K562 (cell line): Measurements from ENCODE around the gene GPR108. TPM values are rescaled to one million over a fixed set of nuclear protein-coding genes. Genes with fewer than 3 reads are reported as not detected.

ENCODE experiments used
- CBFB ChIP-seq: sonication (generic); formaldehyde crosslinking; IDR thresholded peaks from 2 replicates; pipeline ENCODE4 v1.4.0; 2020; ENCODE audit warnings: mild to moderate bottlenecking, missing genetic modification reagents
- MCM3 ChIP-seq: fragments of 450-650 bp; IDR thresholded peaks from 2 replicates; pipeline ENCODE4 v1.6.1; 2016
- MCM7 ChIP-seq, 2 experiments: fragments of 450-650 bp; IDR thresholded peaks; 2 replicates each; pipeline ENCODE4 v1.6.1; 2016 to 2018
- POLR2A ChIP-seq: fragments of 450-650 bp; conservative IDR thresholded peaks from 2 replicates; pipeline ENCODE4 v1.6.1; 2016
- PYGO2 ChIP-seq: fragments of 450-650 bp; IDR thresholded peaks from 2 replicates; pipeline ENCODE4 v1.6.1; 2016; ENCODE audit warnings: mild to moderate bottlenecking, missing genetic modification characterization, moderate library complexity, missing compliant biosample characterization
- TARDBP ChIP-seq: fragments of 450-650 bp; IDR thresholded peaks from 2 replicates; pipeline ENCODE4 v1.6.1; 2016
- U2AF1 ChIP-seq: fragments of 200-400 bp; formaldehyde crosslinking; optimal IDR thresholded peaks from 2 replicates; pipeline ENCODE3; 2017; ENCODE audit warnings: mild to moderate bottlenecking, low read depth, low read length, moderate library complexity
- ZBTB11 ChIP-seq, 3 experiments: fragments of 200-800 bp in 1 of 3; fragments of 250-450 bp in 1 of 3; fragments of 450-650 bp in 1 of 3; sonication (Bioruptor Pico) in 1 of 3; sonication (Bioruptor generic) in 1 of 3; formaldehyde crosslinking in 1 of 3; IDR thresholded peaks; 2 replicates each; pipeline versions ENCODE4 v1.6.1 to v1.8.0; 2016 to 2022; ENCODE audit warnings: mild to moderate bottlenecking in 2 of 3, missing genetic modification characterization in 2 of 3, missing compliant biosample characterization in 1 of 3, moderate library complexity in 1 of 3
- ZNF224 ChIP-seq: sonication (generic); formaldehyde crosslinking; IDR thresholded peaks from 2 replicates; pipeline ENCODE4 v1.8.0; 2022; ENCODE audit warnings: mild to moderate bottlenecking, missing genetic modification reagents
- ZNF253 ChIP-seq: fragments of 250-450 bp; sonication (Bioruptor Pico); conservative IDR thresholded peaks from 2 replicates; pipeline ENCODE4 v1.6.1; 2021; ENCODE audit warnings: mild to moderate bottlenecking
- polyA plus RNA-seq, 8 experiments: library from polyadenylated mRNA; depleted of rRNA in 4 of 8; stranded (reverse) in 5 of 8; unstranded in 3 of 8; fragments of >200 nt; fragmentation: Nextera tagmentation in 2 of 8; fragmentation: Illumina TruSeq in 1 of 8; extraction: Ambion mirVana in 2 of 8; extraction: Trizol in 1 of 8; gene quantifications; 2 replicates each; pipeline versions ENCODE4 v1.2.1 to v1.2.3, GENCODE V29; 2011 to 2014; ENCODE audit warnings: inconsistent platforms in 1 of 8, missing spikeins in 1 of 8
- total RNA-seq, 7 experiments: library from RNA; depleted of rRNA in 6 of 7; stranded (reverse); fragments of >200 nt in 6 of 7; fragmentation: Illumina TruSeq in 2 of 7; extraction: Trizol in 2 of 7; gene quantifications; 2 replicates each; pipeline versions ENCODE4 v1.2.1 to v1.2.3, GENCODE V29; 2011 to 2021; ENCODE audit warnings: low replicate concordance in 1 of 7
- TF ChIP-seq, protein P1 (sequence below), 2 experiments: fragments of 450-650 bp; IDR thresholded peaks; 2 replicates each; pipeline ENCODE4 v1.6.1; 2016
- TF ChIP-seq, protein P2 (sequence below), 2 experiments: fragments of 450-650 bp; formaldehyde crosslinking in 1 of 2; IDR thresholded peaks; 2 replicates each; pipeline versions ENCODE4 v1.4.0 to v1.6.1; 2014 to 2020; ENCODE audit warnings: mild to moderate bottlenecking in 2 of 2, borderline replicate concordance in 1 of 2, low read depth in 1 of 2

Gene GPR108
- total and polyA plus RNA-seq, 9 of the 15 experiments (the other 6 are each of a cell fraction or from before 2014, with no cell fraction given): 2.4 to 33.2 (median 24.4) TPM

DNA sequence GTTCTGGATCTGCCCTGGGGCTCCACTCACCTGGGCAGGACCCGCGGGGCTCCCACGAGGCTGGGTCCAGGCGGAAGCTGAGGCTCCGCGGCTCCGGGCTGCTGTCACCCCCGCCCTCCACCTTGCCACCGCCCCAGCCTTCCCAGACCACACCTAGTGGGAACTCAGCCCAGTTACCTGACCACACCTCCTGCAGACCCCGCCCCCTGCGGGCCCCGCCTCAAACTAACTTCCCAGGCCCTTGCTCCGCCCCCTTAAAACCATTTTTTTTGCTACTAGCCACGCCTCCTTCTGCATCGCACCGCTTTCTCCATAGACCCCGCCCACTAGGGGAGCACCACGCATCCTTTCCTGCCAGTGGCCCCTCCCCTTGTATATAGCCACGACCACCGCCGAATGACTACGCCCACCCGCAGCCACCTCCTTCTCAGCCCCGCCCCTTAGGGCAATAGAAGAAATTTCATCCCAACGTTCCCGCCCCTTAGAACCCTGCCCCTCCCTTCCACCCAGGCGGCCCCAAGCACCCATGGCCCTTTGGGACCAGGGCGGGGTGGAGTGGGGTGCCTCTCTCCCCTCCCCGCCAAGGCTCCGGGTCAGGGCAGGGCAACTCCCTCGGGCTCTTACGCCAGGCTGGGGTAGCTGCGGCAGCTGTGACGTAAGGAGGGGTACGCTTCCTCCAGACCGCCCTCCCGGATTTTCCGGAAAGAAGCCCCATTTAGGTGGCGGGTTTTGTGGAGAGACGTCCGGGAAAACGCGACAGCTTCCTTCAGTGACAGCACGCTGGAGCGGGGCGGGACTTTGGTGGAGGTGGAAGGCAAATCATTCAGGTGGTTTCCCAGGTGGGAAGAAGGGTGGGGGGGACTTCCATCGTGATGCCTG, 30.2 kb upstream of the GPR108 start, which contains the start of gene SH2D3A (continued):
- TF ChIP-seq TARDBP (no peak; the same call in 1 of the 2 replicates), POLR2A (peak; percentile 87; the same call in 1 of the 2 replicates), CBFB (CRISPR knock-in tag) (no peak), ZNF253 (CRISPR knock-in tag) (no peak), MCM3 (no peak), ZNF224 (CRISPR knock-in tag) (no peak), MCM7 (IDR thresholded peaks at IDR 0.05) (no peak), U2AF1 (no peak), PYGO2 (tag) (no peak), ZBTB11 (CRISPR knock-in tag; IDR thresholded peaks at IDR 0.05) (peak in 1 of 3 experiments; percentile 47; a peak in 1 of 6 replicates)
- TF ChIP-seq, protein P1, sequence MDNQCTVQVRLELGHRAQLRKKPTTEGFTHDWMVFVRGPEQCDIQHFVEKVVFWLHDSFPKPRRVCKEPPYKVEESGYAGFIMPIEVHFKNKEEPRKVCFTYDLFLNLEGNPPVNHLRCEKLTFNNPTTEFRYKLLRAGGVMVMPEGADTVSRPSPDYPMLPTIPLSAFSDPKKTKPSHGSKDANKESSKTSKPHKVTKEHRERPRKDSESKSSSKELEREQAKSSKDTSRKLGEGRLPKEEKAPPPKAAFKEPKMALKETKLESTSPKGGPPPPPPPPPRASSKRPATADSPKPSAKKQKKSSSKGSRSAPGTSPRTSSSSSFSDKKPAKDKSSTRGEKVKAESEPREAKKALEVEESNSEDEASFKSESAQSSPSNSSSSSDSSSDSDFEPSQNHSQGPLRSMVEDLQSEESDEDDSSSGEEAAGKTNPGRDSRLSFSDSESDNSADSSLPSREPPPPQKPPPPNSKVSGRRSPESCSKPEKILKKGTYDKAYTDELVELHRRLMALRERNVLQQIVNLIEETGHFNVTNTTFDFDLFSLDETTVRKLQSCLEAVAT (IDR thresholded peaks at IDR 0.05): no peak
- TF ChIP-seq, protein P2, sequence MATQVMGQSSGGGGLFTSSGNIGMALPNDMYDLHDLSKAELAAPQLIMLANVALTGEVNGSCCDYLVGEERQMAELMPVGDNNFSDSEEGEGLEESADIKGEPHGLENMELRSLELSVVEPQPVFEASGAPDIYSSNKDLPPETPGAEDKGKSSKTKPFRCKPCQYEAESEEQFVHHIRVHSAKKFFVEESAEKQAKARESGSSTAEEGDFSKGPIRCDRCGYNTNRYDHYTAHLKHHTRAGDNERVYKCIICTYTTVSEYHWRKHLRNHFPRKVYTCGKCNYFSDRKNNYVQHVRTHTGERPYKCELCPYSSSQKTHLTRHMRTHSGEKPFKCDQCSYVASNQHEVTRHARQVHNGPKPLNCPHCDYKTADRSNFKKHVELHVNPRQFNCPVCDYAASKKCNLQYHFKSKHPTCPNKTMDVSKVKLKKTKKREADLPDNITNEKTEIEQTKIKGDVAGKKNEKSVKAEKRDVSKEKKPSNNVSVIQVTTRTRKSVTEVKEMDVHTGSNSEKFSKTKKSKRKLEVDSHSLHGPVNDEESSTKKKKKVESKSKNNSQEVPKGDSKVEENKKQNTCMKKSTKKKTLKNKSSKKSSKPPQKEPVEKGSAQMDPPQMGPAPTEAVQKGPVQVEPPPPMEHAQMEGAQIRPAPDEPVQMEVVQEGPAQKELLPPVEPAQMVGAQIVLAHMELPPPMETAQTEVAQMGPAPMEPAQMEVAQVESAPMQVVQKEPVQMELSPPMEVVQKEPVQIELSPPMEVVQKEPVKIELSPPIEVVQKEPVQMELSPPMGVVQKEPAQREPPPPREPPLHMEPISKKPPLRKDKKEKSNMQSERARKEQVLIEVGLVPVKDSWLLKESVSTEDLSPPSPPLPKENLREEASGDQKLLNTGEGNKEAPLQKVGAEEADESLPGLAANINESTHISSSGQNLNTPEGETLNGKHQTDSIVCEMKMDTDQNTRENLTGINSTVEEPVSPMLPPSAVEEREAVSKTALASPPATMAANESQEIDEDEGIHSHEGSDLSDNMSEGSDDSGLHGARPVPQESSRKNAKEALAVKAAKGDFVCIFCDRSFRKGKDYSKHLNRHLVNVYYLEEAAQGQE (IDR thresholded peaks at IDR 0.05; ENCODE audit: borderline replicate concordance): no peak
- TF ChIP-seq, protein P2 (CRISPR knock-in tag; IDR thresholded peaks at IDR 0.05; ENCODE audit: low read depth): no peak
